Activated CD4-positive, alpha-beta T cell treated with anti-CD3 and anti-CD28 coated beads, Interleukin-10, Interleukin-2, amounts not matched to agents 100 ng/mL and 50 ng/mL, durations not matched to agents 16 hours and 8 hours (primary cell): ENCODE results near the gene GUF1.

Experiments
- DNase-seq: peaks from one replicate; pipeline ENCODE4 v3.0.0-alpha.2; 2020

Gene GUF1

GRCh38 chr4:44678094-44679041 is at the start of gene GUF1:
GUF1 (plus strand) TSS chr4:44678420; CDS start chr4:44678623, 203 bp downstream.
- DNase-seq = peak; percentile 93

GRCh38 chr4:44629280-44629866 is 48.8 kb upstream of the GUF1 start:
- DNase-seq = peak; percentile 75

- no peak for DNase-seq
Observed at GRCh38 chr4:44632089-44632488, 46.1 kb upstream of the GUF1 start.

GRCh38 chr4:44632733-44633132 is 45.5 kb upstream of the GUF1 start:
- no peak for DNase-seq

GRCh38 chr4:44638091-44638490 is 40.1 kb upstream of the GUF1 start:
- no peak for DNase-seq

- no peak for DNase-seq
Observed at GRCh38 chr4:44646151-44646550, 32.1 kb upstream of the GUF1 start.

GRCh38 chr4:44651425-44651824 is 26.8 kb upstream of the GUF1 start, which contains the start of gene YIPF7:
YIPF7 (minus strand) TSS chr4:44651625; CDS start chr4:44650100, 1,525 bp downstream.
- no peak for DNase-seq

GRCh38 chr4:44652002-44652401 is 26.2 kb upstream of the GUF1 start:
- no peak for DNase-seq

GRCh38 chr4:44660396-44660795 is 17.8 kb upstream of the GUF1 start:
- DNase-seq = no peak

GRCh38 chr4:44661940-44662622 is 16.1 kb upstream of the GUF1 start:
- no peak for DNase-seq

- no peak for DNase-seq
Observed at GRCh38 chr4:44662623-44663005, 15.6 kb upstream of the GUF1 start.

GRCh38 chr4:44663539-44664263 is 14.5 kb upstream of the GUF1 start:
- DNase-seq = no peak

- DNase-seq = peak; percentile 33
Observed at GRCh38 chr4:44668526-44668925, 9.7 kb upstream of the GUF1 start.

- no peak for DNase-seq
Observed at GRCh38 chr4:44670506-44671199, 7.6 kb upstream of the GUF1 start.

- DNase-seq = no peak
Observed at GRCh38 chr4:44671636-44672035, 6.6 kb upstream of the GUF1 start.

- no peak for DNase-seq
Observed at GRCh38 chr4:44674471-44674870, 3.7 kb upstream of the GUF1 start.

- DNase-seq = no peak
Observed at GRCh38 chr4:44675366-44675765, 2.9 kb upstream of the GUF1 start.

- peak; percentile 49 for DNase-seq
Observed at GRCh38 chr4:44679060-44679459, 840 bp downstream of the GUF1 start.

- no peak for DNase-seq
Observed at GRCh38 chr4:44684648-44685047, 6.4 kb downstream of the GUF1 start.

GRCh38 chr4:44700427-44700826 is 22.2 kb downstream of the GUF1 start:
- DNase-seq = no peak

- no peak for DNase-seq
Observed at GRCh38 chr4:44701037-44701436, 22.8 kb downstream of the GUF1 start.

GRCh38 chr4:44704673-44705072 is 26.5 kb downstream of the GUF1 start:
- no peak for DNase-seq
